Lung (tissue), 12 donors: ENCODE results near the gene CD109. TPM values are rescaled to one million over a fixed set of nuclear protein-coding genes. Genes with fewer than 3 reads are reported as not detected.
A peak's percentile ranks its signal among the peaks of the same experiment; 100 is the strongest.

Source experiments
- ATAC-seq: fragments of 200-7000 bp; cut with Tn5 transposase; one replicate; pipeline ENCODE4 v1.9.1; 2020; ENCODE audit warnings: moderate number of reproducible peaks; ENCODE audit not compliant: insufficient read depth, low FRiP score
- DNase-seq, 3 donors: peaks; one replicate each; pipeline ENCODE4 v3.0.0-alpha.2; 2013 to 2017
- H3K27ac ChIP-seq, 2 donors: one replicate each; pipeline ENCODE4 v1.5.1; 2013; ENCODE audit warnings: mild to moderate bottlenecking in 2 of 2, moderate library complexity in 2 of 2, control low read depth in 1 of 2, inconsistent platforms in 1 of 2, low read depth in 1 of 2, low read length in 1 of 2
- H3K27me3 ChIP-seq, 3 donors: one replicate each; pipeline ENCODE4 v1.5.1; 2013; ENCODE audit warnings: low read length in 2 of 3; ENCODE audit not compliant: control insufficient read depth in 3 of 3, insufficient read depth in 3 of 3
- H3K36me3 ChIP-seq, 4 donors: one replicate each; pipeline ENCODE4 v1.5.1; 2013; ENCODE audit warnings: low read length in 4 of 4, mild to moderate bottlenecking in 1 of 4, moderate library complexity in 1 of 4; ENCODE audit not compliant: control insufficient read depth in 4 of 4, insufficient read depth in 4 of 4
- H3K4me1 ChIP-seq, 5 donors: one replicate each; pipeline ENCODE4 v1.5.1; 2013; ENCODE audit warnings: low read length in 5 of 5, mild to moderate bottlenecking in 2 of 5, moderate library complexity in 1 of 5; ENCODE audit not compliant: control insufficient read depth in 5 of 5, insufficient read depth in 5 of 5
- H3K4me3 ChIP-seq: one replicate; pipeline ENCODE4 v1.5.1; 2013; ENCODE audit warnings: mild to moderate bottlenecking, control low read depth, moderate library complexity
- H3K9ac ChIP-seq, 2 donors: one replicate each; pipeline ENCODE4 v1.5.1; 2013; ENCODE audit warnings: low read length in 2 of 2, control low read depth in 1 of 2; ENCODE audit not compliant: insufficient read depth in 1 of 2
- H3K9me3 ChIP-seq, 4 donors: one replicate each; pipeline ENCODE4 v1.5.1; 2013; ENCODE audit warnings: low read length in 3 of 4, mild to moderate bottlenecking in 1 of 4, moderate library complexity in 1 of 4; ENCODE audit not compliant: control insufficient read depth in 4 of 4, insufficient read depth in 3 of 4
- CTCF ChIP-seq: IDR thresholded peaks from 2 replicates; pipeline ENCODE4 v1.5.1; 2012; ENCODE audit warnings: mild to moderate bottlenecking; ENCODE audit errors: control extremely low read depth, extremely low read depth
- WGBS, 2 donors: extraction: QIAGEN DNeasy Blood & Tissue Kit; methylation state at CpG; one replicate each; pipeline ENCODE4 v1.1.7; 2013; 5-methylcytosine and 5-hydroxymethylcytosine counted together
- polyA plus RNA-seq, 2 donors: library from polyadenylated mRNA; stranded (reverse); fragments of 200-250 nt; gene quantifications; one replicate each; pipeline ENCODE4 v1.2.1, GENCODE V29; 2013
- total RNA-seq, 2 donors: library from RNA; depleted of rRNA in 1 of 2; stranded (reverse); fragments of >200 nt in 1 of 2; gene quantifications; one replicate each; pipeline ENCODE4 v1.2.1, GENCODE V29; 2014 to 2021
- donor health status: control.
- donor health status: control.
- donor health status: Bipolar disorder and iron deficiency.
- donor health status: healthy.
- donor health status: DM: yes; HTN: yes; CAD: no.

Gene CD109
- total and polyA plus RNA-seq, 4 donors: 2.1 to 48.5 (median 11.7) TPM

- ATAC-seq: no peak
- Histone ChIP-seq H3K9me3 (peaks cover 0 to 4% (median 0%) of the 10 kb centered on the region in 4 donors), H3K9ac (no peak overlapping the region), H3K36me3 (no peaks in the 10 kb centered on the region), H3K27ac (no peak overlapping the region), H3K27me3 (no peaks in the 10 kb centered on the region), H3K4me3 (no peak overlapping the region), H3K4me1 (peaks cover 0 to 11% (median 0%) of the 10 kb centered on the region in 5 donors)
- DNase-seq: no peak
- TF ChIP-seq CTCF: no peak
These were observed 4.5 kb upstream of the CD109 start for GRCh38 chr6:73691512-73691911.

DNA sequence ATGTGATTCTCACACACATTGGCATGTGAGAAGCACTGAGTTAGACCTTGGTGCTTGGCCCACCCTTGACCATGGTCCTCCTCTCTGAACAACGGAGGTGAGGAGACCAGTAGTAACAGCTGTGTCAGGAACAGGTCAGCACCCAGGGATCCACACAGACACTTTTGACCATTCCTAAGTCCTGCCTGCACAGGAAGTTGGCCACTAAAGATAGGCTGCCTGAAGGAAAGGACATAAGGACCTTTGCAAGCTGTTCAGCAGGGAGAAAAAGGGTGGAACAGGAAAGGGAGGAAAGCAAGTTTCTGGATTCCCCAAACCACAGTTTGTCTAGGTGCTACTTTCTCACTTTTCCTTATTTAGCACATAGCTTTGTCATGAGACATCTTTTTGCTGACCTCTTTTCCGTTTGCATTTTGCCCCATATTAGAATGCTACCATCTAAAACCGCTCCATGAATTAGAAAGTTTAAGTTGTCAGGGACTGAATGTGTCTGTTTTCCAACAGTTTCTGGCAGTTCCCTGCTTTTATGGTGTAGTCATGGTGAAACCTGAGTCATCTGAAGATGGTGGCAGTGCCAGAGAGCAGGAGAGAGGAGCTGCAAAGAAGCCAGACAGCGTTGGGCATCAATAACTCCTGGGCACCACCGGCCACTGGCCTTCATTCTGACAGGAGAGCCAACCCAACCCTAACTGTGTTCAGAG is 1.1 kb upstream of the CD109 start:
- TF ChIP-seq CTCF: no peak
- Histone ChIP-seq H3K9me3 (peaks cover 0 to 4% (median 0%) of the 10 kb centered on the region in 4 donors), H3K4me3 (no peak overlapping the region), H3K9ac (no peak overlapping the region), H3K4me1 (peaks cover 0 to 17% (median 2%) of the 10 kb centered on the region in 5 donors), H3K27me3 (no peaks in the 10 kb centered on the region), H3K27ac (peak overlapping the region in 1 of 2 donors; percentile 57), H3K36me3 (peaks cover 0 to 3% (median 0%) of the 10 kb centered on the region in 4 donors)
- peak in 2 of 3 donors; percentile 28 to 40 for DNase-seq
- WGBS, 2 donors: 69 to 74% methylated on average over 5 of the region's 5 CpGs
- no peak for ATAC-seq

- Histone ChIP-seq H3K36me3 (peaks cover 0 to 8% (median 0%) of the 10 kb centered on the region in 4 donors), H3K4me3 (peak overlapping the region; percentile 20), H3K27me3 (no peaks in the 10 kb centered on the region), H3K27ac (no peak overlapping the region), H3K4me1 (peaks cover 0 to 17% (median 2%) of the 10 kb centered on the region in 5 donors), H3K9ac (no peak overlapping the region), H3K9me3 (peaks cover 0 to 4% (median 0%) of the 10 kb centered on the region in 4 donors)
- no peak for TF ChIP-seq CTCF
- 48 to 54% methylated on average over 10 of the region's 10 CpGs for WGBS, 2 donors
- ATAC-seq: no peak
- DNase-seq: no peak
These were observed 1.1 kb downstream of the CD109 start for GRCh38 chr6:73696966-73697655.
